UCSD-AML1 (cell line): ENCODE measurements around the gene FMN2.

Source experiments
- DNase-seq: peaks from one replicate; lab custom pipeline; 2025; ENCODE audit not compliant: unreplicated experiment; lab: John Stamatoyannopoulos, UW

Gene FMN2

DNA sequence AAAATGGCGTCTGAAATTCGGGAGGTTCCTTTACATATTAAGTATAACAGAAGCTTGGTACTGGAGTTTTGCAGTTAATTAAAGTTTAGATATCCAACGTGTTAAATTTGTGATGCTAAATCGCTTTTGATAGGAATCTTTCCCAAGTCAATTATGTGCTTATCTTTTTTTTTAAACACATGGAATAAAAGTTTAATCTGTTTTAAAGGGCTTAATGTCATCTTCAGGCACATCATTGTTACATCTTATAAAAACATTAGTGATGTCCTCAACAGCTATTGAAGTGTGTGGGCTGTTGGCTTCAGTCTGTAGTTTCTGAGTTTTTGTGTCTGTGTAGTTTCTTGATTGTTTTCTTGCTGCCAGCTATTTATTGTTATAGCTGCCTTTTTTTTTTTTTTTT is 5.3 kb downstream of the FMN2 start:
- no peak for DNase-seq

DNA sequence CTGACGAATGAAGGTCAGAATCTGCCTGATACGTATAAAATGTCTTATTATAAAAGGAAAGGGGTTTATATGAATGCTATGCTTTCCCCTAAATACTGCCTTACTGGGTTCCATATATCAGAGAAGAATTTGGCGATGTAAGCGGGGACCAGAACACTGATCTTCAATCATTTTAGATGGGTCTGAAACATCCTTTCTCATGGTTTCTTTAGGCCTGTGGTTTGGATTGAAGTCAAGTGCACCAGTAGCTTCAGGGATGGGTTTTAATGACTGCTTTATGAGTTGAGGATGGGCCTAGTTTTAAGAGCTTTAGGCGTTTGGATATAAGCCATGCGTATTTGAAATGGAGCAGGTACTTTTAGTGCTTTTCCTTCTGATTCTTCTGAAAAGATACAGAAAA is 6.9 kb downstream of the FMN2 start:
- no peak for DNase-seq

- DNase-seq, result no peak
Measured at GRCh38 chr1:240099329-240099728, 7.6 kb downstream of the FMN2 start.

- no peak for DNase-seq
Measured at GRCh38 chr1:240099748-240100147, 8.1 kb downstream of the FMN2 start.

DNA sequence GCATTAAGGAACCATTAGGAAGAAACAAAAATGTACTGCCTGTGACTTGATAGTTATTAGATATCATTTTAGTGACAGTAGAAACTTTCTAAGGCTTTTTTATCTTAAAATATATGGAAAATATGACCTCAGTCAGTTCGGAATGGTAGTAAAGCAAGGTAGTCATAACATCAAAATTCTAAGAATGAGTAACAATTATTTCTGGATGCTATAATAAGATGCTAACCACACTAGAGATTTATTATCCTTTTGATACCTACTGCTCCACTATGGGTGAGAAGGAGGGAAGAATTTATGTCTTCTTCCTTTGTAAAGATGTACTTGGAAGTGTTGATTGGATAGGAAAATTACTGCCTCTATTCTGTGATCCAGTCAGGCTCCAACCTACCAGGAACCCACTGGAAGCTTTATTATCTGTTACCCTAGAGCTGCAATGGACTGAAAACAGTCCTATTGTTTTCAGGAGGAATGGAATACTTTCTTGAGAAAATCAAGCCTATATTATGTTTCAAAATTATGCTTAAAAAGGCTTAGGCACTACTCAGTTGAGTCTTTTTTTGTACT is 8.8 kb downstream of the FMN2 start:
- no peak for DNase-seq

GRCh38 chr1:240101306-240101705 is 9.6 kb downstream of the FMN2 start:
- DNase-seq, result no peak

GRCh38 chr1:240101737-240102136 is 10.1 kb downstream of the FMN2 start:
- DNase-seq, result no peak

GRCh38 chr1:240104672-240105071 is 13.0 kb downstream of the FMN2 start:
- no peak for DNase-seq

DNA sequence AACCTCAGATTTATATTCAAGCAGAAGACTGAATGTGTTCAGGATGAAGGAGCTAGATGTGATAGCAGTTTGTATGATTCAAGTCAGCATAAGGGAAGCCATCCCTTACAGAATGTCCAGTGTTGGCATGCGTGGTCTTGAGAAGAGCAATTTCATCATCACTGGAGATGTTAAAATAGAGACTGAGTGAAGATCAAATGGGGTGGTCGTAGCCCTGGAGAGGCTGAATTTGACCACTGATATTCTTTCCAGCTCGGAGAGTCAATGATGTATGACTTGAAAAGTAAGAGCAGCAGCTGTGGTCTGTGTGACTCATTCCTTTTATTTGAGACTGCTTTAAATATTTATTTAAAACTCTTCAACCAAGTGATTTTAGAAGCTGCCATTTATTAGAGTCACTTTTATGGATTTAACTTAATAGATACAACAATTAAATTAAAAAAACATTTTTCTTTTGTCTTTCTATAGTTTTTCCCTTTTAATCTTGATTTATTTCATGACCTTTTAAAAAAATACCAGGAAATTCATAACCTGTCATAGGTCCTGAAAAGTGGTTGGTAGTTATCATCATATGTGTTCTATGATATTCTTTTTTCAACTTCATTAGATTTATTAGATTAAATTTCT is 15.5 kb downstream of the FMN2 start:
- no peak for DNase-seq

- DNase-seq, result no peak
Measured at GRCh38 chr1:240109130-240109529, 17.4 kb downstream of the FMN2 start.

GRCh38 chr1:240109920-240110636 is 18.4 kb downstream of the FMN2 start:
- no peak for DNase-seq

GRCh38 chr1:240111558-240111957 is 19.9 kb downstream of the FMN2 start:
- DNase-seq, result no peak

DNA sequence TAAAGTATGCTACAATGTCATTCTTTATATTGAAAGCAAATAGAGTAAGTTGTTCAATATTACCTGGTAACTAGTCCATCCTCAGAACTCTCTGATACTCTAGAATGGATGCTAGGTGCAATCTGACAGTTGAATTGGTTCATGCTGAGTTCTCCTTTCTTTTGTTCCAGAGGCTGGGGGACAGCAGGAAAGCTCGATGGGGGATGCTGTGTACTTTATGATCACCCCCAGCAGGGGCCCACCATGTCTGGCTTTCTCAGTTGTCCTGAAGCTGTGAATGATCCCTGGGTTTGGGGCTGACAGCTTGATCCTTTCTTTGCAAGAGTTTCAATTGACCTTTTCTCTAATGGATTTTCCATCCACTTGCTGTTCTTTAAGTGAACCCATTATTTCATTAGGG is 22.5 kb downstream of the FMN2 start:
- no peak for DNase-seq

- no peak for DNase-seq
Measured at GRCh38 chr1:240115831-240116230, 24.1 kb downstream of the FMN2 start.

DNA sequence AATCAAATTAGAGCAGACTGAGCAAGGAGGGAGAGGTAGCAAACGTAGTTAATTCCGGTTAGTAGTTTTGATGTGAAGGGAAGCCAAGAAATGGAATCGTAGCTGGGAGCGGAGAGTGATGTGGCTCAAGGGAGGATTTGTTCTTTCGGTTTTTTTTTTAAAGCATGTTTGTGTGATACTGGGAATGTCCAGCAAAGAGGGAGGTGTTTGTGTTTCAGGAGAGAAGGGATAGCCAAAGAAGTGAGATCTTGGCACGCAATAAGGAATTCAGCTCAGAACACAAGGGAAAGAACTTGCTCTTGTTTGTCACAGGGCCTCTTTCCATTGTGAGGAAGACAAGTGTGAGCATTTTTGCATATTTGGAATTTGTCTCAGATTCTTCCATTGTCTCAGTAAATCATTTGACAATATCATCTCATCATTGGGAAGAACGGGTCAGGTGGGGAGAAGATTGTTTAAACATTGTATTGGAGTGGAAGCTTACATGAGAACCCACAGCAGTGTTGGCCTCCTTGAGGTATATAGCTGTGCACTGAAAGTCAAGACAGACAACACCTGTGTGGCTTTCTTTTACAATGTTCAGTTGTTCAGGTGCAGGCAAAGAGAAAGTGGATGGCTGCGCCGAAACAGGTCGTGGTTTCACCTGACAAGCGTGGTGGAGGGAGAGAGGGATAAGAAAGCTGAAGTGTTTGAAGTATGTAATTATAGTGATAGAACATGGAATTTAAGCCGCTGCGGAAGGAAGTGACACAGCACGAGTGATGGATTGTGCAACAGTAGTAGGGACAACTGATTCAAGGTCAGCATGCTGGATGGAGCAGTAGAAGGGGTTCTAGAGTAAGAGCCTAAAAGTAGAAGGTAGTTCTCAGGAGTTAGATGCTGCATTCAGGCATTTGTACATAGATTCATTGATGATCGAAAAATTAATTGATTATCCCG is 25.4 kb downstream of the FMN2 start:
- no peak for DNase-seq

- no peak for DNase-seq
Measured at GRCh38 chr1:240117930-240118329, 26.2 kb downstream of the FMN2 start.

- DNase-seq, result no peak
Measured at GRCh38 chr1:240122639-240123613, 31.2 kb downstream of the FMN2 start.

DNA sequence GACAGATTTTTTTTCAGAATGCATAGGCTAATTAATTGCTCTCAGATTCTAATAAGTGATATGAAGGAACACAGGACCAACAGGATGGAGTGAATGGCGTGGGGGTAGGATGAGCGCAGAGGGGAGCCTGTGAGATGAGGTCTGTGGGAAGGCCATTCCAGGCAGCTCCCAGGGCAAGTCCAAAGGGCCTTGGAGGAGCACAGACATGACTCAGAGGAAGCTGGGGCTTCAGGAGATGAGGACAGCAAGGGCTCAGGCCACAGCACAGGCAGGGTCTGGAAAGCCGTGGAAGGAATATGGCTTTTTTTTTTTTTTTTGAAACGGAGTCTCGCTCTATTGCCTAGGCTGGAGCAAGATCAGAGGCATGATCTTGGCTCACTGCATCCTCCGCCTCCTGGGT is 35.1 kb downstream of the FMN2 start:
- no peak for DNase-seq

- no peak for DNase-seq
Measured at GRCh38 chr1:240128366-240128765, 36.7 kb downstream of the FMN2 start.

DNA sequence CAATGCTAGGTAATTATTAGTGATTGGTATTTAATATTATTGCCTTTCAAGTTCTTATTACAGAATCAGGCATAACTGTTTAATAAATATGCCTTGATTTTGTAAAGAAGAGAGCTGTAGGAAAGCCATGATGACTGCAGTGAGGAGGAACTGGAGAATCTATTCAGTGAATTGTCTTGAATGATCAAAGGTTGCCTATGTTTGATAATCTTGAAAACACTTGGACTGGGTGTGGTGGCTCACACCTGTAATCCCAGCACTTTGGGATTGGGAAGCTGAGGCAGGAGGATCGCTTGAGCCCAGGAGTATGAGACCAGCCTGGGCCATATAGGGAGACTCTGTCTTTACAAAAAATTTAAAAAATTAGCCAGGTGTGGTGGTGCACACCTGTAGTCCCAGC is 42.4 kb downstream of the FMN2 start:
- no peak for DNase-seq
